ENCODE measurements around the gene TMEM94. TPM values are rescaled to one million over a fixed set of nuclear protein-coding genes. Genes with fewer than 3 reads are reported as not detected.
A peak's percentile ranks its signal among the peaks of the same experiment; 100 is the strongest.

TMEM94 gene
- total RNA-seq, 1 experiment from 2014 or later: 61.4 TPM

- peaks cover 4 to 7% of the 10 kb centered on the region in 2 experiments for H3K4me1 Mint-ChIP-seq
- no peak overlapping the region for H4K91ac ChIP-seq (ENCODE audit: insufficient read length, low read depth, low read length)
Measured at GRCh38 chr17:75490953-75491649, 34.7 kb downstream of the TMEM94 start.

More at GRCh38 chr17:75490953-75491649, 34.7 kb downstream of the TMEM94 start:
- H2BK120ac ChIP-seq (ENCODE audit: low read depth, low read length, poor library complexity, severe bottlenecking): no peak overlapping the region
- H3K4ac ChIP-seq (ENCODE audit: low read depth, low read length): no peak overlapping the region
- H2BK20ac ChIP-seq (ENCODE audit: low read depth, low read length, poor library complexity, severe bottlenecking): no peak overlapping the region
- Mint-ChIP-seq H3K9me3 (no peaks in the 10 kb centered on the region), H3K4me3 (no peak overlapping the region), H3K27ac (0 out of 7 replicates have a peak overlapping the region, but pooled peaks of 1 of the 3 experiments have one; percentile 77), H3K27me3 (ENCODE audit: low read depth) (no peaks in the 10 kb centered on the region), H3K36me3 (ENCODE audit: insufficient read depth in 1 of 3, low read depth in 3 of 3) (peaks cover 0 to 26% (median 22%) of the 10 kb centered on the region in 3 experiments; a peak in 5 of 7 replicates)
- no peak overlapping the region for H3T11ph ChIP-seq (ENCODE audit: low read length)
- no peak overlapping the region for H3K18ac ChIP-seq (ENCODE audit: insufficient read length, low read depth, low read length)
- H3K27me3 ChIP-seq (ENCODE audit: insufficient read depth, low read length): no peaks in the 10 kb centered on the region
- no peak overlapping the region for H2BK15ac ChIP-seq (ENCODE audit: low read depth, low read length)
- H3K27ac ChIP-seq (ENCODE audit: insufficient read length, low read depth, low read length): no peak overlapping the region
- H3K4me2 ChIP-seq (ENCODE audit: insufficient read depth, insufficient read length, low read length): no peak overlapping the region
- no peaks in the 10 kb centered on the region for H3K9me3 ChIP-seq (ENCODE audit: control insufficient read depth, low read depth, low read length)
- H2BK5ac ChIP-seq (ENCODE audit: insufficient read length, low read length): no peak overlapping the region
- no peak for TF ChIP-seq CTCF (conservative IDR thresholded peaks at IDR 0.05)
- no CpG with 5 or more reads among the region's 19 CpGs for WGBS (ENCODE audit: extremely low coverage, insufficient read length, low lambda C conversion rate)
- H2AFZ ChIP-seq (ENCODE audit: low read length): no peak overlapping the region
- H3K14ac ChIP-seq (ENCODE audit: insufficient read depth, low read length): no peak overlapping the region
- no peaks in the 10 kb centered on the region for H4K20me1 ChIP-seq (ENCODE audit: control insufficient read depth, insufficient read depth, insufficient read length)
- no peak for DNase-seq
- no peak overlapping the region for H4K5ac ChIP-seq (ENCODE audit: insufficient read length, low read depth, low read length)
- H3K9ac ChIP-seq (ENCODE audit: extremely low read depth, insufficient read length, low read length): no peak overlapping the region
- no peaks in the 10 kb centered on the region for H3K79me2 ChIP-seq (ENCODE audit: insufficient read depth, low read length)
- H3K79me1 ChIP-seq (ENCODE audit: insufficient read depth, low read depth, low read length, poor library complexity, severe bottlenecking): no peaks in the 10 kb centered on the region
- no peak overlapping the region for H2BK12ac ChIP-seq (ENCODE audit: insufficient read length, low read depth, low read length)
- no peaks in the 10 kb centered on the region for H3K4me1 ChIP-seq (ENCODE audit: insufficient read depth, low read length)
- no peak overlapping the region for H4K8ac ChIP-seq (replicated peaks; ENCODE audit: insufficient read length, low read depth, low read length)
- H2AK5ac ChIP-seq (ENCODE audit: insufficient read length, low read length): no peak overlapping the region
- no peak overlapping the region for H3K56ac ChIP-seq (ENCODE audit: insufficient read length, low read depth, low read length)
- H3K23ac ChIP-seq (ENCODE audit: insufficient read length, low read depth, low read length): no peak overlapping the region
- no peaks in the 10 kb centered on the region for H3K23me2 ChIP-seq (ENCODE audit: insufficient read length, low read depth, low read length, poor library complexity, severe bottlenecking)
